D721Med (cell line): ENCODE results near the gene NFATC1.

Experiments
- DNase-seq: peaks from one replicate; pipeline ENCODE4 v3.0.0; 2011; ENCODE audit warnings: low spot score; ENCODE audit not compliant: insufficient read length
- FAIRE-seq: peaks from 2 replicates; lab custom pipeline; 2011; peaks lifted over from hg19 to GRCh38; lab: Jason Lieb, UNC
- CTCF ChIP-seq: IDR thresholded peaks from 2 replicates; pipeline ENCODE4 v1.5.1; 2012; ENCODE audit warnings: mild to moderate bottlenecking, control low read depth; ENCODE audit not compliant: insufficient read depth; ENCODE audit errors: missing control alignments

Gene NFATC1

DNA sequence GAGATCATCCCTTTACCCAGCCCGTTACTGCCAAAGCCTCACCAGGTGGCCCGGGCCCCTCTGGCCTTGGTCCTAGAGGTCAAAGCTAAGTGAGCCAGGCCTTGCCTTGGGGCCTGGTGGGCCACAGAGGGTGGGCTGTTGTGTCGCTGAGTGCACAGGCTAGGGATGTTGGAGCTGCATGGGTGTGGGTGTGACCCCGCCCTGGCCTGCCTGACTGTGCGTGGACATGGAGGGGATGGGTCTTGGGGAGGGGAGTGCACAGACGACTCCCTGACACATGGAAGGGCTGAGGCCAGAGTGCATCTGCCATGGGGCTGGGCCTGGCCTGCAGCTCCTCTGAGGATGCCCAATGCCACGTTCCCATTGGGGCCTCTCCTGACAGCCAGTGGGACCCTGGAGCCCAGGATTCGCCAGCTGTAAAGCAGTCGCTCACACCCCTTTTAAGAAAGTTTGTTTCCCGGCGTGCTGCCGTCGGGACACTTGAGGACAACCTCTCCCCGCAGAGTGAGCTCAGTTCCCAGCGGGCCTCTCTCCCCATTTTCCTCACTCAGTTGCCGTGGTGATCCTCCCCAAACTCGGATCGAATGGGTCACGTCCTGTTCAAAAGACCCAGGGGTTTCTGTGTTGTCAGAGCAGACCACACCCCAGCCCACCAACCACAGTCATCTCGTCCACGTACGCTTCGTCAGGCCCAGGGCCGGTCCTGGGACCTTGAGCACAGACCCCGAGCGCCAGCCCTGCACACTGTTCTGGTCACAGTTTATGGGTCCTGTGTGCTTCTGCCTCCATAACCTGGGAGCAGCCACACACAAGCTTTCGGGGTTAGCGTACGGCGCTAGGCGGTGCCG, 93.5 kb downstream of the NFATC1 start:
- FAIRE-seq = no peak

DNA sequence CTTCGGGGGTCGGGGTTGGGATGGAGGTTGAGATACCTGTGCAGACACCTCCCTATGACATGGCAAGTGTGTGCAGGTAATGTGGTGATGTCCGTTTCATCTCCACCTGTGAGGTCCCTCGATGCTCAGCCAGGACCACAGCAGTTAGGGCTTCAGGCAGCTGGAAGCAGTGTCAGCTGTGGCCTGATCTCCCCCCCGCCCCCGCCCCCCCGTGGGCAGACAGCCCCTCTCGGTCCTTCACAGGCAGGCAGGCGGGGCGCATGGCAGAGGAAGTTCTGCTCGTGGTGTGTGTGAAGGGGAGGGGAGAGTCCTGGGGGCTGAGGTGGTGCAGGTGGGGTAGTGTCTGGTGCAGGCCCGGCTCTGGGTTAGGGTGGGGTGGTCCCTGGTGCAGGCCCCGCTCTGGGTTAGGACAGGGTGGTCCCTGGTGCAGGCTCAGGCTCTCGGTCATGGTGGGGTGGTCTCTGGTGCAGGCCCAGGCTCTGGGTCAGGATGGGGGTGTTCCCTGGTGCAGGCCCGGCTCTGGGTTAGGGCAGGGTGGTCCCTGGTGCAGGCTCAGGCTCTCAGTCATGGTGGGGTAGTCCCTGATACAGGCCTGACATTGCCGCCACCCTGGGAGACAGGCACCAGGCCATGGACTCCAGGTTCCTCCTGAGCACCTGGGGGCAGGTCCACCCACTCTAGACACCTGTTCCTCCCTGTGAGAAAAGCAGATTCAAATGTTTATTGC, 94.3 kb downstream of the NFATC1 start:
- no peak for TF ChIP-seq CTCF
- FAIRE-seq (no peak), DNase-seq (no peak)

More for the DNA sequence above, 93.5 kb downstream of the NFATC1 start:
- no peak for DNase-seq
- no peak for TF ChIP-seq CTCF

DNA sequence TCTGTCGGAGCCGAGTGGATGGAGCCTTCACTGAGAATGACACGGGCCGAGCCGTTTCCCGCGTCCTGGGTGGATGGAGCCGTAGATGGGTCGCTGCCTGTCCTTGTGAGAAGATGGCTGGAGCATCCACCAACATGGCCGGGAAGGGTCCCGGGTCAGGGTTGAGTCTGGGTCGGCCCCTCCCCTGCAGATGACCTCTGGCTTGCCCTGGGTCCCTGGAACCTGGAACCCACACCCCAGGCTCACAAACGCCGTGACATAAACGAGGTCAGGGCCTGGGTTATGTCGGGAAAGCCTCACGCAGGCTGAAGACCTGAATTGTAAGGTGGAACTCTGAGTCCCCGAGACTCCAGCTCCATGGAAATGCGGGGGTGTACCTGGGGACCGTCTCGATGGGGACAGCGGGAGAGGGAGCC, 94.9 kb downstream of the NFATC1 start:
- no peak for DNase-seq
- TF ChIP-seq CTCF = no peak
- no peak for FAIRE-seq

DNA sequence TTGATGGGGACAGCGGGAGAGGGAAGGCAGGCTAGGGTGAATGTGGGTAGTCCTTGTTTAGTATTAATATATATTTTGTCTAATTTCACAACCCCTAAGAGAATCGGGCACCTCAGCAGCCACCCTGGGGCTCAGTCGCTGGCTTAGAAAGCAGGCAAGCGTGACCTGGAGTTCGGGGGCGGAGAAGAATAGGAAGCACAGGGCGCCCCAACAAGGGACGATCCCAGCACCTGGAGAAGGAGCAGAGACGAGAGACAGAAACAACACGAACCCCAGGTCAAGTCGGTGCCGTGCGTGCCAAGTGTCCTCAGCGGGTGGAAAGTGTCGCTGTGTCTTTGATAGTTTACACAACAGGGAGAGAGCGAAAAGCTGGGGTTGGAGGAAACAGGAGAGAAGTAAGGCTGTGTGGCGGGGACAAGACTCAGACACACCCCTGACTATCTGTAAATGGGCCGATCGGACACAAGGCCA, 95.4 kb downstream of the NFATC1 start:
- no peak for TF ChIP-seq CTCF
- FAIRE-seq (no peak), DNase-seq (no peak)

DNA sequence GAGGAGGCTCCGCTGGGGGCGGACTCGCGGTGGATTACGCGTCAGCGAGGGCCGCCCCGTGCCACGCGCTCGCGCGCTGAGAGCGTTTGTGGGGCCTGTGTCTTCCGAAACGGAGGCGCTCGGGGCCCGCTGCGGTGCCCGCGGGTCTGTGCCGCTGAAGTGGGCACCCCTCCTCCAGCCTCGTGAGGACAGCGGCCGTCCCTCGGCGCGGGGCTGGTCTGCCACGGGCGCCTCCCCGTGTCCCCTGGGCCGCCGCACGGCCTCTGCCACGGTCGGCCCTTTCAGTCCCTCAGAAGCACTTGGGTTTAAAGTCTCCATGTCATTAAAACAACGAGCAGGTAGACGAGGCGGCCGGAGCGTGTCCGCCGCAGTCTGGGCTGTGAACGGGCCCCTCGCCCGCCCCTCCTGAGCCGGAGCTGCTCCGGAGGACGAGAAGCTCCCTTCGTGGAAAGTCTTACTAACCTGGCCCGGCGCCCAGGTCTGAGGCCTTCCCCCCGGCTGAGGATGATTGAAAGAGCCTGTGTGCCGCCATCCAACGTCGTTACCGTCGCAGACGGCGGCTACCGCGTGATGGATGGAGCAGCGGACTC, 97.6 kb downstream of the NFATC1 start:
- DNase-seq (no peak), FAIRE-seq (no peak)
- no peak for TF ChIP-seq CTCF

DNA sequence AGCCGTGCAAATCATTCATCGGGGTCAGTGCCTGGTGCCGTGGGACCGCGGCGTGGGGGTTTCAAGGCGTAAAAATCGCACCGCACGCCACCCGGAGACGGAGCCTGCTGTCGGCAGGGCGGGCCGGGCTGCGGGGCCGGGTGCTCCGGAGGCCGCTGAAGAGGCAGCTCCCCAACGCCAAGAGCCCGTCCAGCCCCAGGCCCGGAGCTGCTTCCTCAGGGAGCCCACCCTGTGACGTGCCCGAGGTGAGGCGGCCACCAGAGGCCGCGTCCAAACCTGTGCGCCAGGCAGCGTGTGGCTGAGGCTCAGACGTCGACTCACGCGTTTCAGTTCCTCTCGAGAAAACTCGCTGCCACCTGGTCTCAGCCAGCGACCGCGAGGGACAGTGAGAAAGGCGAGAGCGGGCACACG, 98.1 kb downstream of the NFATC1 start:
- FAIRE-seq (no peak), DNase-seq (no peak)
- TF ChIP-seq CTCF = no peak
